ENCODE results near the gene ZC3H10. TPM values are rescaled to one million over a fixed set of nuclear protein-coding genes. Genes with fewer than 3 reads are reported as not detected.
A peak's percentile ranks its signal among the peaks of the same experiment; 100 is the strongest.

The ZC3H10 gene
- total and polyA plus RNA-seq, 2 of the 8 experiments (the other 6 are each of a cell fraction or from before 2014, with no cell fraction given), result 4.0 to 11.2 TPM

GRCh38 chr12:56158029-56158925, 40.2 kb downstream of the ZC3H10 start, which contains the start of gene MYL6 (continued):
- TF ChIP-seq USF2 (IDR thresholded peaks at IDR 0.05; ENCODE audit: low read length), result no peak
- no peak for TF ChIP-seq HDAC2 (IDR thresholded peaks at IDR 0.05; ENCODE audit: borderline replicate concordance in 1 of 2, low read depth in 2 of 2, low read length in 2 of 2)
- peak; percentile 98 for TF ChIP-seq TBP (IDR thresholded peaks at IDR 0.05; ENCODE audit: low read depth, low read length)
- peak; percentile 98 for TF ChIP-seq JUN (IDR thresholded peaks at IDR 0.05; ENCODE audit: low read depth, low read length)
- no peak for TF ChIP-seq SIRT6 (IDR thresholded peaks at IDR 0.05; ENCODE audit: low read length)
- no peak for TF ChIP-seq RXRA (IDR thresholded peaks at IDR 0.05; ENCODE audit: insufficient read depth, low read depth, low read length)
- no peak for TF ChIP-seq SIX5 (IDR thresholded peaks at IDR 0.05; ENCODE audit: low read depth, low read length)
- TF ChIP-seq KDM5A (IDR thresholded peaks at IDR 0.05; ENCODE audit: low read length), result peak; percentile 44; the same call in 1 of the 2 replicates
- no peak for TF ChIP-seq CBX8 (IDR thresholded peaks at IDR 0.05; ENCODE audit: borderline replicate concordance, low read depth, low read length)
- peak; percentile 93 for TF ChIP-seq YY1 (IDR thresholded peaks at IDR 0.05; ENCODE audit: low read depth, low read length)
- no peak for TF ChIP-seq BCL11A (IDR thresholded peaks at IDR 0.05; ENCODE audit: low read depth in 2 of 2, low read length in 2 of 2)
- no peak for TF ChIP-seq SP4 (IDR thresholded peaks at IDR 0.05; ENCODE audit: low read length)
- TF ChIP-seq EGR1 (IDR thresholded peaks at IDR 0.05; ENCODE audit: borderline replicate concordance, low read depth, low read length), result no peak
- TF ChIP-seq CHD1 (IDR thresholded peaks at IDR 0.05; ENCODE audit: low read depth, low read length), result no peak; the same call in 1 of the 2 replicates
- peak; percentile 12 for TF ChIP-seq SAP30 (IDR thresholded peaks at IDR 0.05; ENCODE audit: insufficient read depth, insufficient replicate concordance, low read length)
- TF ChIP-seq CEBPB (IDR thresholded peaks at IDR 0.05; ENCODE audit: low read depth, low read length), result peak; percentile 88
- TF ChIP-seq BACH1 (IDR thresholded peaks at IDR 0.05; ENCODE audit: low read length), result no peak
- no peak for TF ChIP-seq TCF12 (IDR thresholded peaks at IDR 0.05; ENCODE audit: low read depth, low read length)
- TF ChIP-seq CBX5 (IDR thresholded peaks at IDR 0.05; ENCODE audit: low read depth, low read length), result no peak
- TF ChIP-seq POLR2AphosphoS5 (IDR thresholded peaks at IDR 0.05; ENCODE audit: low read depth, low read length), result peak; percentile 100
- peak; percentile 61 for TF ChIP-seq NANOG (IDR thresholded peaks at IDR 0.05; ENCODE audit: insufficient read depth, low read depth, low read length, poor library complexity, severe bottlenecking)
- TF ChIP-seq TAF1 (IDR thresholded peaks at IDR 0.05; ENCODE audit: low read depth, low read length), result peak; percentile 99
- TF ChIP-seq JUND (IDR thresholded peaks at IDR 0.05; ENCODE audit: low read length), result peak; percentile 100
- peak; percentile 98 for TF ChIP-seq TAF7 (optimal IDR thresholded peaks at IDR 0.05; ENCODE audit: borderline replicate concordance, low read depth, low read length)
- TF ChIP-seq CREB1 (IDR thresholded peaks at IDR 0.05), result peak; percentile 92

Measured in H1 (cell line).